H1 (cell line): ENCODE data around the gene NEURL1. TPM values are rescaled to one million over a fixed set of nuclear protein-coding genes. Genes with fewer than 3 reads are reported as not detected.

Experiments used
- CTCF ChIA-PET: fragments of 300-600 bp; sonication (Branson Sonifier 250); formaldehyde crosslinking; loops from one replicate; lab custom pipeline; 2021; ENCODE audit not compliant: partially characterized antibody; lab: Charles Lee
- POLR2A ChIA-PET: fragments of 300-600 bp; sonication (Branson Sonifier 250); formaldehyde crosslinking; loops from one replicate; lab custom pipeline; 2021; ENCODE audit warnings: inconsistent platforms; ENCODE audit not compliant: partially characterized antibody; lab: Charles Lee
- DNase-seq, 2 experiments: peaks; one replicate each; pipeline versions ENCODE4 v3.0.0 to v3.0.0-alpha.2; 2010 to 2022; ENCODE audit warnings: low spot score in 2 of 2, low read depth in 1 of 2, mixed read lengths in 1 of 2
- FAIRE-seq: peaks from 2 replicates; lab custom pipeline; 2011; peaks lifted over from hg19 to GRCh38; lab: Jason Lieb, UNC
- H2AFZ ChIP-seq: 2 replicates; pipeline ENCODE4 v1.8.1; 2012; ENCODE audit warnings: low read length, inconsistent platforms
- H2AK5ac ChIP-seq: 2 replicates; pipeline ENCODE4 v1.6.1; 2013; ENCODE audit warnings: low read depth, low read length
- H2BK120ac ChIP-seq: replicated peaks from 2 replicates; pipeline ENCODE3; 2013; ENCODE audit warnings: low read depth, low read length, inconsistent platforms
- H2BK12ac ChIP-seq: 2 replicates; pipeline ENCODE4 v1.6.1; 2013; ENCODE audit warnings: low read depth, low read length
- H2BK15ac ChIP-seq: 2 replicates; pipeline ENCODE4 v1.6.1; 2013; ENCODE audit warnings: low read length
- H2BK20ac ChIP-seq: 2 replicates; pipeline ENCODE4 v1.6.1; 2013; ENCODE audit warnings: low read length
- H2BK5ac ChIP-seq: 2 replicates; pipeline ENCODE4 v1.6.1; 2013; ENCODE audit warnings: low read depth, low read length
- H3K14ac ChIP-seq: 2 replicates; pipeline ENCODE4 v1.6.1; 2013; ENCODE audit warnings: inconsistent platforms; ENCODE audit not compliant: insufficient read length
- H3K18ac ChIP-seq: 2 replicates; pipeline ENCODE4 v1.6.1; 2013; ENCODE audit warnings: low read length; ENCODE audit errors: extremely low read depth
- H3K23ac ChIP-seq: 2 replicates; pipeline ENCODE4 v1.6.1; 2013; ENCODE audit warnings: inconsistent platforms; ENCODE audit not compliant: insufficient read length
- H3K23me2 ChIP-seq: 2 replicates; pipeline ENCODE4 v1.6.1; 2013; ENCODE audit warnings: low read depth, low read length
- H3K27ac ChIP-seq: 2 replicates; pipeline ENCODE4 v1.6.1; 2011; ENCODE audit warnings: low read depth, low read length, inconsistent platforms
- H3K27me3 ChIP-seq, 4 experiments: replicated peaks in 1 of 4; 1 replicate in 1 of 4; 2 replicates in 3 of 4; pipeline versions ENCODE4 v1.6.1 to v1.8.1; 2011 to 2013; ENCODE audit warnings: low read length in 3 of 4, mild to moderate bottlenecking in 3 of 4, inconsistent platforms in 2 of 4, mixed read lengths in 2 of 4, moderate library complexity in 1 of 4; ENCODE audit not compliant: control insufficient read depth in 3 of 4, insufficient read depth in 3 of 4; ENCODE audit errors: extremely low read depth in 1 of 4
- H3K36me3 ChIP-seq, 4 experiments: 2 replicates each; pipeline versions ENCODE4 v1.6.1 to v1.8.1; 2011 to 2013; ENCODE audit warnings: mild to moderate bottlenecking in 4 of 4, low read length in 3 of 4, moderate library complexity in 2 of 4, control low read depth in 1 of 4, inconsistent platforms in 1 of 4; ENCODE audit not compliant: insufficient read depth in 4 of 4, control insufficient read depth in 2 of 4
- H3K4ac ChIP-seq: replicated peaks from 2 replicates; pipeline ENCODE3; 2013; ENCODE audit warnings: low read length, low read depth, mixed read lengths, inconsistent platforms; ENCODE audit not compliant: insufficient read length
- H3K4me1 ChIP-seq, 4 experiments: replicated peaks in 1 of 4; 1 replicate in 1 of 4; 2 replicates in 3 of 4; pipeline versions ENCODE4 v1.6.1 to v1.8.1; 2011 to 2013; ENCODE audit warnings: low read length in 3 of 4, inconsistent platforms in 2 of 4, mixed read lengths in 1 of 4; ENCODE audit not compliant: insufficient read depth in 4 of 4, control insufficient read depth in 3 of 4
- H3K4me2 ChIP-seq, 2 experiments: 2 replicates each; pipeline versions ENCODE4 v1.6.1 to v1.8.1; 2011 to 2013; ENCODE audit warnings: low read depth in 2 of 2, low read length in 2 of 2, control low read depth in 1 of 2, inconsistent platforms in 1 of 2, mild to moderate bottlenecking in 1 of 2; ENCODE audit not compliant: insufficient read depth in 1 of 2
- H3K4me3 ChIP-seq, 4 experiments: fragments of 200-600, 300-600 bp in 1 of 4; sonication (generic), shearing (Covaris generic), sonication (Bioruptor Twin) in 1 of 4; 2 replicates each; pipeline versions ENCODE4 v1.5.1 to v1.8.1; 2011 to 2016; ENCODE audit warnings: low read length in 4 of 4, low read depth in 3 of 4, control low read depth in 2 of 4, inconsistent platforms in 2 of 4, mild to moderate bottlenecking in 2 of 4, mixed read lengths in 1 of 4, moderate library complexity in 1 of 4; ENCODE audit not compliant: insufficient read depth in 2 of 4; ENCODE audit errors: extremely low read depth in 1 of 4
- H3K56ac ChIP-seq: replicated peaks from 2 replicates; pipeline ENCODE3; 2013; ENCODE audit warnings: low read depth, mild to moderate bottlenecking, mixed read lengths, low read length, inconsistent platforms; ENCODE audit not compliant: insufficient read length
- H3K79me1 ChIP-seq: 2 replicates; pipeline ENCODE4 v1.6.1; 2013; ENCODE audit warnings: low read depth, low read length, control low read depth
- H3K79me2 ChIP-seq, 2 experiments: 2 replicates each; pipeline versions ENCODE4 v1.6.1 to v1.8.1; 2012 to 2013; ENCODE audit warnings: low read length in 2 of 2, mild to moderate bottlenecking in 2 of 2, inconsistent platforms in 1 of 2; ENCODE audit not compliant: insufficient read depth in 2 of 2, control insufficient read depth in 1 of 2
- H3K9ac ChIP-seq, 4 experiments: replicated peaks in 1 of 4; 1 replicate in 1 of 4; 2 replicates in 3 of 4; pipeline versions ENCODE4 v1.6.1 to v1.8.1; 2011 to 2013; ENCODE audit warnings: low read depth in 3 of 4, low read length in 3 of 4, control low read depth in 2 of 4, mild to moderate bottlenecking in 2 of 4, moderate library complexity in 2 of 4, inconsistent platforms in 1 of 4; ENCODE audit errors: extremely low read depth in 1 of 4
- H3K9me3 ChIP-seq, 2 experiments: 2 replicates each; pipeline versions ENCODE4 v1.6.1 to v1.8.1; 2012 to 2013; ENCODE audit warnings: mild to moderate bottlenecking in 2 of 2, moderate library complexity in 2 of 2, control low read depth in 1 of 2, inconsistent platforms in 1 of 2, low read depth in 1 of 2, low read length in 1 of 2, mixed read lengths in 1 of 2; ENCODE audit not compliant: insufficient read depth in 2 of 2
- H4K20me1 ChIP-seq, 2 experiments: replicated peaks in 1 of 2; 2 replicates each; pipeline versions ENCODE3 to v1.8.1; 2011 to 2013; ENCODE audit warnings: inconsistent platforms in 2 of 2, low read length in 2 of 2, mild to moderate bottlenecking in 1 of 2; ENCODE audit not compliant: insufficient read depth in 2 of 2, control insufficient read depth in 1 of 2
- H4K5ac ChIP-seq: 2 replicates; pipeline ENCODE4 v1.6.1; 2013; ENCODE audit warnings: low read length, low read depth, mixed read lengths, inconsistent platforms; ENCODE audit not compliant: insufficient read length
- H4K8ac ChIP-seq: 2 replicates; pipeline ENCODE4 v1.8.0; 2013; ENCODE audit warnings: mild to moderate bottlenecking, moderate library complexity, low read length, inconsistent platforms; ENCODE audit not compliant: insufficient read depth; ENCODE audit errors: extremely low read depth
- H4K91ac ChIP-seq: replicated peaks from 2 replicates; pipeline ENCODE3; 2013; ENCODE audit warnings: low read length, mixed read lengths, inconsistent platforms; ENCODE audit not compliant: insufficient read length
- HDAC2 ChIP-seq, 2 experiments: fragments of 300-600 bp in 1 of 2; sonication (generic) in 1 of 2; IDR thresholded peaks; 2 replicates each; pipeline ENCODE4 v1.6.1; 2011 to 2012; ENCODE audit warnings: low read depth in 2 of 2, low read length in 2 of 2, mild to moderate bottlenecking in 2 of 2, moderate library complexity in 2 of 2, borderline replicate concordance in 1 of 2, inconsistent platforms in 1 of 2
- RAD21 ChIP-seq, 2 experiments: IDR thresholded peaks in 1 of 2; conservative IDR thresholded peaks in 1 of 2; 2 replicates each; pipeline ENCODE4 v1.6.1; 2011; ENCODE audit warnings: low read depth in 2 of 2, low read length in 2 of 2, improper control_type of control experiment in 1 of 2, inconsistent platforms in 1 of 2, mild to moderate bottlenecking in 1 of 2, moderate library complexity in 1 of 2
- WGBS, 2 experiments: shearing (Covaris generic) in 1 of 2; methylation state at CpG; one replicate each; pipeline versions ENCODE4 v1.1.6 to v1.1.7; 2013 to 2015; ENCODE audit warnings: low lambda C conversion rate in 2 of 2, mixed read lengths in 2 of 2, inconsistent platforms in 1 of 2, low coverage in 1 of 2, missing lambda C conversion rate in 1 of 2; ENCODE audit not compliant: insufficient replicate concordance in 2 of 2, insufficient coverage in 1 of 2, insufficient read length in 1 of 2; ENCODE audit errors: extremely low coverage in 1 of 2, missing lambda C conversion rate in 1 of 2; 5-methylcytosine and 5-hydroxymethylcytosine counted together
- polyA plus RNA-seq, 7 experiments: library from polyadenylated mRNA; depleted of rRNA in 3 of 7; stranded (reverse) in 5 of 7; unstranded in 2 of 7; fragments of >200 nt in 5 of 7; fragments of 200-250 nt in 2 of 7; gene quantifications; 1 replicate in 5 of 7; 2 replicates in 1 of 7; 4 replicates in 1 of 7; pipeline versions ENCODE4 v1.2.1 to v1.2.3, GENCODE V29; 2011 to 2013; ENCODE audit warnings: missing spikeins in 2 of 7, mixed read lengths in 2 of 7
- total RNA-seq: library from RNA; stranded (reverse); fragmentation: NEBNext Ultra II Directional; extraction: Animal tissue kit (Norgen Biotek cat#: 25700); gene quantifications from 2 replicates; pipeline ENCODE4 v1.2.1, GENCODE V29; 2021
- TF ChIP-seq, protein P1 (sequence below), 3 experiments: IDR thresholded peaks; 1 replicate in 2 of 3; 2 replicates in 1 of 3; pipeline versions ENCODE4 v1.5.1 to v1.6.1; 2011; ENCODE audit warnings: low read length in 3 of 3, mild to moderate bottlenecking in 3 of 3, inconsistent platforms in 2 of 3, low read depth in 1 of 3, moderate library complexity in 1 of 3; ENCODE audit not compliant: insufficient read depth in 1 of 3; ENCODE audit errors: control extremely low read depth in 1 of 3

The NEURL1 gene
- total and polyA plus RNA-seq, 2 of the 8 experiments (the other 6 are each of a cell fraction or from before 2014, with no cell fraction given) = 0.54 to 0.58 TPM

DNA sequence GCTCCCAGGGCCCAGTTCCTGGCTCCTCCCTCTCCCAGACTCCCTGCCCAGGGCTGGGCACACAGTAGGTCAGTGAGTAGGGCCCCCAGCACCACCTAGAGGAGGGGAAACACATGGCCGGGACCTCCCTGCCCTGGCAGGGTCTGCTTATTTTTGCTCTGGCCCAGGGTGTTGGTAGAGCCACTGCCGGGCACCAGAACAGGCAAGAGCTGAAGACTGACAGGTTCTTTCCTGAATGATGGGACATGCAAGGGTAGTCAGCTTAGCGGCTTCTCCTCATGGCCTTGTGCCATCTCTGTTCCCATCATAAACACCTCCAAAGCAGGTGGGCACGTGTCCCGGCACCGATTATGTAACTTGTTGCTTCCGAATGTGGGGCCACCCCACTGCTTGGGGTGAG lies 86.5 kb downstream of the NEURL1 start:
- Histone ChIP-seq H3K4me1 (no peaks in the 10 kb centered on the region; a peak in 1 of 7 replicates), H3K4ac (no peak overlapping the region), H3K23me2 (peaks cover 2% of the 10 kb centered on the region; the same call in 1 of the 2 replicates), H2BK5ac (no peak overlapping the region; the same call in 1 of the 2 replicates), H2BK120ac (no peak overlapping the region), H3K36me3 (no peaks in the 10 kb centered on the region), H3K79me2 (no peaks in the 10 kb centered on the region), H2BK15ac (no peak overlapping the region), H3K14ac (no peak overlapping the region), H4K91ac (no peak overlapping the region), H3K18ac (no peak overlapping the region), H3K9ac (no peak overlapping the region), H3K23ac (no peak overlapping the region), H2AK5ac (no peak overlapping the region), H2BK20ac (no peak overlapping the region), H3K4me2 (no peak overlapping the region), H3K27ac (no peak overlapping the region), H3K56ac (no peak overlapping the region), H2AFZ (no peak overlapping the region), H3K79me1 (no peaks in the 10 kb centered on the region), H4K8ac (no peak overlapping the region), H2BK12ac (no peak overlapping the region), H3K27me3 (no peaks in the 10 kb centered on the region; a peak in 1 of 7 replicates), H4K20me1 (no peaks in the 10 kb centered on the region), H4K5ac (no peak overlapping the region), H3K9me3 (no peaks in the 10 kb centered on the region), H3K4me3 (no peak overlapping the region)
- ChIA-PET POLR2A (interaction anchor here (0.8 kb wide), 1 partner anchor 10 kb away, joined by 3 read pairs; no protein-coding TSS in a partner anchor), CTCF (interaction anchor here (0.6 to 12.0 kb wide), 11 partner anchors 12 to 157 kb away, joined by 3 to 134 read pairs (median 4); no protein-coding TSS in a partner anchor)
- FAIRE-seq (no peak), DNase-seq (peak in 1 of 2 experiments; percentile 63)
- WGBS, 2 experiments = 92% methylated on average over 7 of the region's 7 CpGs; no CpG with 5 or more reads in 1 of the 2 experiments
- TF ChIP-seq HDAC2 (IDR thresholded peaks at IDR 0.05; ENCODE audit: borderline replicate concordance in 1 of 2, low read depth in 2 of 2, low read length in 2 of 2) (no peak), RAD21 (IDR thresholded peaks at IDR 0.05 in 1 of 2, conservative IDR thresholded peaks at IDR 0.05 in 1 of 2; ENCODE audit: low read depth in 2 of 2, low read length in 2 of 2) (peak; percentile 54 to 73)
- TF ChIP-seq, protein P1, sequence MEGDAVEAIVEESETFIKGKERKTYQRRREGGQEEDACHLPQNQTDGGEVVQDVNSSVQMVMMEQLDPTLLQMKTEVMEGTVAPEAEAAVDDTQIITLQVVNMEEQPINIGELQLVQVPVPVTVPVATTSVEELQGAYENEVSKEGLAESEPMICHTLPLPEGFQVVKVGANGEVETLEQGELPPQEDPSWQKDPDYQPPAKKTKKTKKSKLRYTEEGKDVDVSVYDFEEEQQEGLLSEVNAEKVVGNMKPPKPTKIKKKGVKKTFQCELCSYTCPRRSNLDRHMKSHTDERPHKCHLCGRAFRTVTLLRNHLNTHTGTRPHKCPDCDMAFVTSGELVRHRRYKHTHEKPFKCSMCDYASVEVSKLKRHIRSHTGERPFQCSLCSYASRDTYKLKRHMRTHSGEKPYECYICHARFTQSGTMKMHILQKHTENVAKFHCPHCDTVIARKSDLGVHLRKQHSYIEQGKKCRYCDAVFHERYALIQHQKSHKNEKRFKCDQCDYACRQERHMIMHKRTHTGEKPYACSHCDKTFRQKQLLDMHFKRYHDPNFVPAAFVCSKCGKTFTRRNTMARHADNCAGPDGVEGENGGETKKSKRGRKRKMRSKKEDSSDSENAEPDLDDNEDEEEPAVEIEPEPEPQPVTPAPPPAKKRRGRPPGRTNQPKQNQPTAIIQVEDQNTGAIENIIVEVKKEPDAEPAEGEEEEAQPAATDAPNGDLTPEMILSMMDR (IDR thresholded peaks at IDR 0.05; ENCODE audit: control extremely low read depth in 1 of 3, insufficient read depth in 1 of 3, low read depth in 1 of 3, low read length in 3 of 3) = peak; percentile 62 to 69 (median 64)
